Mesenchymal stem cell (in vitro differentiated cells and primary cell): ENCODE measurements around the gene HUNK.
A peak's percentile ranks its signal among the peaks of the same experiment; 100 is the strongest.

Experiments used
- DNase-seq: peaks from one replicate; pipeline ENCODE4 v3.0.0-alpha.2; 2013
- H2AFZ ChIP-seq: one replicate; pipeline ENCODE4 v1.6.1; 2013; ENCODE audit warnings: low read depth, mild to moderate bottlenecking, control low read depth, inconsistent platforms, low read length, moderate library complexity
- H2AK5ac ChIP-seq: 2 replicates; pipeline ENCODE4 v1.6.1; 2013; ENCODE audit warnings: low read length, moderate library complexity, mild to moderate bottlenecking, inconsistent platforms; ENCODE audit not compliant: severe bottlenecking
- H2BK120ac ChIP-seq: one replicate; pipeline ENCODE4 v1.6.1; 2013; ENCODE audit warnings: low read depth, mild to moderate bottlenecking, inconsistent platforms, low read length, moderate library complexity
- H2BK12ac ChIP-seq, 2 experiments: one replicate each; pipeline ENCODE4 v1.6.1; 2013; ENCODE audit warnings: inconsistent platforms in 2 of 2, low read length in 2 of 2, mild to moderate bottlenecking in 2 of 2, moderate library complexity in 2 of 2, control low read depth in 1 of 2
- H2BK15ac ChIP-seq: one replicate; pipeline ENCODE4 v1.6.1; 2013; ENCODE audit warnings: mild to moderate bottlenecking, low read depth, inconsistent platforms; ENCODE audit not compliant: poor library complexity, severe bottlenecking
- H2BK5ac ChIP-seq: 2 replicates; pipeline ENCODE4 v1.6.1; 2013; ENCODE audit warnings: low read depth, mild to moderate bottlenecking, low read length, control low read depth, inconsistent platforms; ENCODE audit not compliant: poor library complexity, severe bottlenecking
- H3K14ac ChIP-seq, 2 experiments: one replicate each; pipeline ENCODE4 v1.6.1; 2013; ENCODE audit warnings: inconsistent platforms in 2 of 2, low read length in 2 of 2, control low read depth in 1 of 2, mild to moderate bottlenecking in 1 of 2, moderate library complexity in 1 of 2
- H3K18ac ChIP-seq, 2 experiments: one replicate each; pipeline ENCODE4 v1.6.1; 2013; ENCODE audit warnings: inconsistent platforms in 2 of 2, low read length in 2 of 2, control low read depth in 1 of 2, low read depth in 1 of 2, mild to moderate bottlenecking in 1 of 2
- H3K23ac ChIP-seq, 2 experiments: one replicate each; pipeline ENCODE4 v1.6.1; 2013; ENCODE audit warnings: inconsistent platforms in 2 of 2, low read length in 2 of 2, mild to moderate bottlenecking in 2 of 2, moderate library complexity in 2 of 2, control low read depth in 1 of 2
- H3K27ac ChIP-seq: 2 replicates; pipeline ENCODE4 v1.5.1; 2013; ENCODE audit warnings: mild to moderate bottlenecking, moderate library complexity, low read length, control low read depth, inconsistent platforms; ENCODE audit not compliant: poor library complexity, severe bottlenecking
- H3K27me3 ChIP-seq, 2 experiments: 2 replicates each; pipeline versions ENCODE4 v1.6.1 to v1.7.0; 2013; ENCODE audit warnings: low read length in 2 of 2, mild to moderate bottlenecking in 2 of 2, moderate library complexity in 2 of 2, control low read depth in 1 of 2, inconsistent platforms in 1 of 2; ENCODE audit not compliant: control insufficient read depth in 1 of 2, insufficient read depth in 1 of 2
- H3K36me3 ChIP-seq, 2 experiments: 2 replicates each; pipeline versions ENCODE4 v1.6.1 to v1.7.0; 2013; ENCODE audit warnings: low read length in 2 of 2, control low read depth in 1 of 2, inconsistent platforms in 1 of 2, low read depth in 1 of 2, mild to moderate bottlenecking in 1 of 2; ENCODE audit not compliant: insufficient read depth in 2 of 2, control insufficient read depth in 1 of 2
- H3K4ac ChIP-seq, 2 experiments: one replicate each; pipeline ENCODE4 v1.6.1; 2013; ENCODE audit warnings: inconsistent platforms in 2 of 2, low read length in 2 of 2, mild to moderate bottlenecking in 2 of 2, moderate library complexity in 2 of 2, control low read depth in 1 of 2, low read depth in 1 of 2
- H3K4me1 ChIP-seq: 2 replicates; pipeline ENCODE4 v1.6.1; 2013; ENCODE audit warnings: low read depth, low read length, control low read depth; ENCODE audit not compliant: control insufficient read depth, insufficient read depth
- H3K4me2 ChIP-seq: 2 replicates; pipeline ENCODE4 v1.6.1; 2013; ENCODE audit warnings: low read length, mild to moderate bottlenecking, inconsistent platforms; ENCODE audit not compliant: poor library complexity, severe bottlenecking
- H3K4me3 ChIP-seq, 2 experiments: 2 replicates each; pipeline versions ENCODE4 v1.5.1 to v1.7.0; 2013; ENCODE audit warnings: low read length in 2 of 2, mild to moderate bottlenecking in 2 of 2, control low read depth in 1 of 2, low read depth in 1 of 2; ENCODE audit not compliant: insufficient read depth in 1 of 2
- H3K79me1 ChIP-seq: replicated peaks from 2 replicates; pipeline ENCODE4 v1.6.1; 2013; ENCODE audit warnings: mild to moderate bottlenecking, control low read depth, low read length, inconsistent platforms; ENCODE audit not compliant: poor library complexity, severe bottlenecking
- H3K9ac ChIP-seq: 2 replicates; pipeline ENCODE4 v1.7.0; 2013; ENCODE audit warnings: mild to moderate bottlenecking, low read length, moderate library complexity
- H3K9me3 ChIP-seq: 2 replicates; pipeline ENCODE4 v1.7.0; 2013; ENCODE audit warnings: mild to moderate bottlenecking, low read length; ENCODE audit not compliant: control insufficient read depth
- H4K8ac ChIP-seq: one replicate; pipeline ENCODE4 v1.6.1; 2013; ENCODE audit warnings: inconsistent platforms, mild to moderate bottlenecking, low read length, moderate library complexity
- H4K91ac ChIP-seq: one replicate; pipeline ENCODE4 v1.6.1; 2013; ENCODE audit warnings: mild to moderate bottlenecking, low read length, inconsistent platforms
- WGBS: methylation state at CpG from one replicate; pipeline ENCODE4 v1.1.7; 2013; ENCODE audit warnings: mixed read lengths; 5-methylcytosine and 5-hydroxymethylcytosine counted together

The HUNK gene

DNA sequence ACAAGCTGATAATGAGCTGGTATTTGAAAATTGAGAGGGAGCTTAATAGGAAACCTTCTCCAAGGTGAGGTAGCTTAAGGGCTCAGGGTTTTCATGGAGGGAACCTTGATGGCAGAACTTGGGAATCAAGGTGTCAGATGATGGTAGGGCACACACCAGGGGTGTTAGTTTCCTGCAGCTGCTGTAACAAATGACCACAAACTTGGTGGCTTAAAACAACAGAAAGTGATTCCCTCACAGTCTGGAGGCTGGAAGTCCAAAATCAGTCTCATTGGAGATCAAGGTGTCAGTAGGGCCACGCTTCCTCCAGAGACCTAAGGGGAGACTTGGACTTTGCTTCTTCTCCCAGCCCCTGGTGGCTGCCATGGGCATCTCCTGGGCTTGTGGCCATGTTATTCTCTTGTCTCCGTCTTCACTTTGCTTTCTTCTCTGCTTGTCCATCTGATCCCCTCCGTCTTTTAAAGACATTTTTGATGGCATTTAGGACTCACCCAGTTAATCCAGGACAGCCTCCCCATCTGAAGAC, 45.5 kb downstream of the HUNK start:
- no peak overlapping the region for H2BK12ac ChIP-seq
- H2BK15ac ChIP-seq, result no peak overlapping the region
- H3K9ac ChIP-seq, result no peak overlapping the region
- no peaks in the 10 kb centered on the region for H3K79me1 ChIP-seq
- no peaks in the 10 kb centered on the region for H3K9me3 ChIP-seq
- H3K18ac ChIP-seq, result no peak overlapping the region
- H3K4me1 ChIP-seq, result no peaks in the 10 kb centered on the region
- no peak overlapping the region for H2AFZ ChIP-seq
- H3K4me3 ChIP-seq, result no peak overlapping the region
- H2AK5ac ChIP-seq, result no peak overlapping the region
- no peak overlapping the region for H3K27ac ChIP-seq
- WGBS, result 79% methylated on average over 3 of the region's 3 CpGs
- H3K4me2 ChIP-seq, result no peak overlapping the region
- H3K4ac ChIP-seq, result no peak overlapping the region
- no peak overlapping the region for H2BK120ac ChIP-seq
- no peak overlapping the region for H3K23ac ChIP-seq
- DNase-seq, result no peak
- H4K91ac ChIP-seq, result no peak overlapping the region
- H3K14ac ChIP-seq, result no peak overlapping the region
- H4K8ac ChIP-seq, result no peak overlapping the region
- H2BK5ac ChIP-seq, result no peak overlapping the region
- no peaks in the 10 kb centered on the region for H3K36me3 ChIP-seq
- no peaks in the 10 kb centered on the region for H3K27me3 ChIP-seq

DNA sequence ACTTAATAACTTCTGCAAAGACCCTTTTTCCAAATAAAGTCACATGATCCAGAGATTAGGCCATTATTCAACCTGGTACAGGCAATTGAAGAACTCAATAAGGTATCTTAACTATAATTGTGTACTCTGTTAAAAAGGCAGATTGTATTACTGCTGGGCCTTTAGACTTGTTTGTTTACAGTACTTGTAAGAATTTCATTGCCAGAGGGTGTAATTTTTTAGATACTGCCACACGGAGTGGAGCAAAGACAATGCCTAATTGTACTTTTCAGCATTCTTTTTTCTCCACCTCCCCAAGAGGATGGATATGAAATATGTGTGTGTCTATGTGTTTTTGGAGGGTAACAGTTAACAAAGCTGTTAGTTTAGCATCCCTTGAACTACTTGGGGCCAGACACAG, 47.5 kb downstream of the HUNK start:
- no peak overlapping the region for H4K91ac ChIP-seq
- no peak overlapping the region for H2AFZ ChIP-seq
- no peaks in the 10 kb centered on the region for H3K4me1 ChIP-seq
- no peak overlapping the region for H2BK5ac ChIP-seq
- no CpG with 5 or more reads among the region's 1 CpG for WGBS
- no peak overlapping the region for H3K18ac ChIP-seq
- no peak overlapping the region for H2BK15ac ChIP-seq
- H3K27ac ChIP-seq, result no peak overlapping the region
- H3K4me3 ChIP-seq, result no peak overlapping the region
- no peak overlapping the region for H3K4me2 ChIP-seq
- no peak for DNase-seq
- H3K14ac ChIP-seq, result no peak overlapping the region
- H2BK12ac ChIP-seq, result no peak overlapping the region
- H3K79me1 ChIP-seq, result no peaks in the 10 kb centered on the region
- H2BK120ac ChIP-seq, result no peak overlapping the region
- no peak overlapping the region for H3K4ac ChIP-seq
- no peaks in the 10 kb centered on the region for H3K27me3 ChIP-seq
- H2AK5ac ChIP-seq, result no peak overlapping the region
- no peaks in the 10 kb centered on the region for H3K9me3 ChIP-seq
- H4K8ac ChIP-seq, result no peak overlapping the region
- no peak overlapping the region for H3K9ac ChIP-seq
- H3K23ac ChIP-seq, result no peak overlapping the region
- no peaks in the 10 kb centered on the region for H3K36me3 ChIP-seq

DNA sequence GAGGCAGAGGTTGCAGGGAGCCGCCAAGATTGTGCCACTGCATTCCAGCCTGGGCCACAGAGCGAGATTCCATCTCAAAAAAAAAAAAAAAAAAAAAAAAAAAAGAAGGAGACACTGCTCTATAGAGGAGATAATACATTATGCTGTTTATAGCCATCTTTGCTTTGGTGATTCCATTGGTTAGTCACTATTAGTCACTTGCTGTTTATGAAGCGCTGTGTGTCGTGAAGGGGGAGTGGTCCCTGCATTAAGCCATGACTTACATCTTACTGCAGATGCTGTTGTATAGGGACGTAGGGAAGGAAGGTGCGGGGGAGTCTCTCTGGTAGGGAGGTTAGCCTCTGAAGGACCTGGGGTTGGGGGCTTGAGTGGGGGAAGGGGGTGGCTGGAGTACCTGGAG, 48.3 kb downstream of the HUNK start:
- H2BK5ac ChIP-seq, result no peak overlapping the region
- no peaks in the 10 kb centered on the region for H3K9me3 ChIP-seq
- H3K9ac ChIP-seq, result no peak overlapping the region
- H4K8ac ChIP-seq, result no peak overlapping the region
- H2AFZ ChIP-seq, result no peak overlapping the region
- H2BK120ac ChIP-seq, result no peak overlapping the region
- DNase-seq, result peak; percentile 56
- H2AK5ac ChIP-seq, result no peak overlapping the region
- no peak overlapping the region for H3K4me3 ChIP-seq
- no peak overlapping the region for H3K14ac ChIP-seq
- no peak overlapping the region for H3K27ac ChIP-seq
- no peaks in the 10 kb centered on the region for H3K4me1 ChIP-seq
- H3K18ac ChIP-seq, result no peak overlapping the region
- no peaks in the 10 kb centered on the region for H3K36me3 ChIP-seq
- H2BK15ac ChIP-seq, result no peak overlapping the region
- H3K27me3 ChIP-seq, result no peaks in the 10 kb centered on the region
- H3K4ac ChIP-seq, result no peak overlapping the region
- no peak overlapping the region for H3K23ac ChIP-seq
- no peak overlapping the region for H4K91ac ChIP-seq
- WGBS, result 58% methylated on average over 4 of the region's 6 CpGs
- no peak overlapping the region for H2BK12ac ChIP-seq
- no peaks in the 10 kb centered on the region for H3K79me1 ChIP-seq
- no peak overlapping the region for H3K4me2 ChIP-seq

DNA sequence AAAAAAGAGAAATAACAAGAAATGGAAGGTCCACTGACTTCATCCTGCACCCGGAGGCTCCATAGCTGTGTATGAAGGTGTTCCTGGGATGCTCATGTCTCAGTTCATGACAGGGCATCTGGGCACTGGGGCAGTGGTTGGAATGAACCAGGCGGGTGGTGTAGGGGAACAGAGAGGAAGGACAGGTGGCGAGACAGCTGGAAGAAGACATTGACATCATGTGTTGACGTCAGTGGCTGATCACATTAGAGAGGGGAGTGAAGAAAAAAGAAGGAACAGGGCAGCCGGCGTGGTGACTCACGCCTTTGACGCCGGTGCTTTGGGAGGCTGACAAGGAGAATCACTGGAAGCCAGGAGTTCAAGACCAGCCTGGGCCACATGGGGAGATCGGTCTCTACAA, 50.1 kb downstream of the HUNK start:
- Histone ChIP-seq H3K4me3 (no peak overlapping the region), H3K4ac (no peak overlapping the region), H3K4me2 (no peak overlapping the region), H3K79me1 (no peaks in the 10 kb centered on the region), H2AFZ (no peak overlapping the region), H3K4me1 (no peaks in the 10 kb centered on the region), H2BK5ac (no peak overlapping the region), H2AK5ac (no peak overlapping the region), H2BK12ac (no peak overlapping the region), H3K14ac (no peak overlapping the region), H3K36me3 (no peaks in the 10 kb centered on the region), H3K9ac (no peak overlapping the region), H3K27ac (no peak overlapping the region), H3K23ac (no peak overlapping the region), H2BK120ac (no peak overlapping the region), H4K91ac (no peak overlapping the region), H3K27me3 (no peaks in the 10 kb centered on the region), H4K8ac (no peak overlapping the region), H3K9me3 (no peaks in the 10 kb centered on the region), H2BK15ac (no peak overlapping the region), H3K18ac (no peak overlapping the region)
- WGBS, result 90% methylated on average over 10 of the region's 10 CpGs
- no peak for DNase-seq
